Measurements from ENCODE around the gene SPRED3. TPM values are rescaled to one million over a fixed set of nuclear protein-coding genes. Genes with fewer than 3 reads are reported as not detected.

Gene SPRED3
- total RNA-seq, 1 experiment from 2014 or later = 5.6 TPM

DNA sequence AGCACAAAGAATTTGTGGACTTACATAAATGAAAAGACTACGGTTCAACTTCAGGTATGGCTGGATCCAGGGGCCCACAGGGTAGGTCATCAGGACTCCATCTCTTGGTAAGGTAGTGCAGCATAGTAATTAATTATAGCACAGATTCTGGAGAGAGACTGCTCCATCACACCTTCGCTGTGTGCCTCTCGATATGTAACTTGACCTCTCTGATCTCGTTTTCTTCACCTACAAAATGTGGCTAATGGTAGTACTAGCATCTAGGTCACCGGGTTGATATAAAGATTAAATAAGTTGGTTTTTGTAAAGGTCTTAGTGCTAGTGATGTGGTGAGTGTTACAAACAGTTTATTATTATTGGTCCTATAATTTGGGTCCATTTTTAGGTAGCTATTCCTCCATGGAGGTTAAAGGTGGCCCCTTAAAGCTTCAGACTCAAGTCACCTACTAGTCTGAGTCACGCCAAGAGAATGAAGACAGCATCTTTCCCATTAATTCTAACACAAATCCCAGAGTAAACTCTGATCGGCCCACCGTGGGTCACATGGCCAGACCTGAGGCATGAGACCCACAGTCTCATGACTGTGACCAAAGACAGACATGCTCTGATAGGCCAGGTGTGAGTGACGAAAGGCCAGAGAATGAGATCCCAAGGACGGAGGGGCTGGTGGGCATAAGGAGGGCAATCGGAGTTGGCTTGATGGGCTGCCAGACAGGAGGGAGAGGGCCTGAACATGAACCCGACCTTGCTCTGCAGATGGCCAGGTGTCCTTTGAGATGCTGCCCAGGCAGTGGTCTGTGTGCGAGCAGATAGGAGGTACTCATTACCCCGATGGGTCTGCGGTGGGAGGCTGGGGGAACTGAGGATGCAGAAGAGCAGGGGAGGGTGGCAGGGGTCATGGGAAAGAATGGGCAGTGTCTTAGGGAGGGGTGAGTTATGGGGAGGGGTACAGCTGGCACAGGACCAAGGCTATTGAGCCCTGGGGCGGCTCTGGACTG lies 32.5 kb upstream of the SPRED3 start:
- H3K4me1 Mint-ChIP-seq (ENCODE audit: insufficient read depth, unreplicated experiment) = no peaks in the 10 kb centered on the region
- POLR2A ChIA-PET = interaction anchor here (0.6 kb wide), 1 partner anchor 47 kb away, joined by 3 read pairs; the partner anchor contains the start of gene FAM98C
- H3K9me3 Mint-ChIP-seq (ENCODE audit: unreplicated experiment) = no peaks in the 10 kb centered on the region
- no TSS peak for BruUV-seq (replicated peaks)
- DNase-seq (ENCODE audit: unreplicated experiment) = no peak
- H3K27ac Mint-ChIP-seq (ENCODE audit: low read depth, unreplicated experiment) = no peak overlapping the region
- intact Hi-C loops (cut with micrococcal nuclease) = no loop called here
- no peak overlapping the region for H3K4me3 Mint-ChIP-seq (ENCODE audit: unreplicated experiment)
- H3K36me3 Mint-ChIP-seq (ENCODE audit: insufficient read depth, unreplicated experiment) = no peaks in the 10 kb centered on the region
- peaks cover 33% of the 10 kb centered on the region for H3K27me3 Mint-ChIP-seq (ENCODE audit: insufficient read depth, unreplicated experiment)
- TF ChIP-seq, protein P1, sequence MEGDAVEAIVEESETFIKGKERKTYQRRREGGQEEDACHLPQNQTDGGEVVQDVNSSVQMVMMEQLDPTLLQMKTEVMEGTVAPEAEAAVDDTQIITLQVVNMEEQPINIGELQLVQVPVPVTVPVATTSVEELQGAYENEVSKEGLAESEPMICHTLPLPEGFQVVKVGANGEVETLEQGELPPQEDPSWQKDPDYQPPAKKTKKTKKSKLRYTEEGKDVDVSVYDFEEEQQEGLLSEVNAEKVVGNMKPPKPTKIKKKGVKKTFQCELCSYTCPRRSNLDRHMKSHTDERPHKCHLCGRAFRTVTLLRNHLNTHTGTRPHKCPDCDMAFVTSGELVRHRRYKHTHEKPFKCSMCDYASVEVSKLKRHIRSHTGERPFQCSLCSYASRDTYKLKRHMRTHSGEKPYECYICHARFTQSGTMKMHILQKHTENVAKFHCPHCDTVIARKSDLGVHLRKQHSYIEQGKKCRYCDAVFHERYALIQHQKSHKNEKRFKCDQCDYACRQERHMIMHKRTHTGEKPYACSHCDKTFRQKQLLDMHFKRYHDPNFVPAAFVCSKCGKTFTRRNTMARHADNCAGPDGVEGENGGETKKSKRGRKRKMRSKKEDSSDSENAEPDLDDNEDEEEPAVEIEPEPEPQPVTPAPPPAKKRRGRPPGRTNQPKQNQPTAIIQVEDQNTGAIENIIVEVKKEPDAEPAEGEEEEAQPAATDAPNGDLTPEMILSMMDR (IDR thresholded peaks at IDR 0.05; ENCODE audit: unreplicated experiment) = no peak
- CTCF ChIA-PET = no interaction called here

GRCh38 chr19:38358071-38358470 lies 30.4 kb upstream of the SPRED3 start:
- ChIA-PET POLR2A (interaction anchor here (0.6 to 1.2 kb wide), 3 partner anchors 11 to 372 kb away, joined by 3 read pairs; no protein-coding TSS in a partner anchor), CTCF (interaction anchor here (0.6 to 1.3 kb wide), 2 partner anchors 16 to 1362 kb away, joined by 4 to 5 read pairs; partner anchors contain the start of gene PSMD8)
- intact Hi-C loops (cut with micrococcal nuclease) = no loop called here
- Mint-ChIP-seq H3K9me3 (ENCODE audit: unreplicated experiment) (no peaks in the 10 kb centered on the region), H3K27me3 (ENCODE audit: insufficient read depth, unreplicated experiment) (peaks cover 39% of the 10 kb centered on the region), H3K27ac (ENCODE audit: low read depth, unreplicated experiment) (no peak overlapping the region), H3K36me3 (ENCODE audit: insufficient read depth, unreplicated experiment) (no peaks in the 10 kb centered on the region), H3K4me1 (ENCODE audit: insufficient read depth, unreplicated experiment) (no peaks in the 10 kb centered on the region), H3K4me3 (ENCODE audit: unreplicated experiment) (no peak overlapping the region)
- no TSS peak for BruUV-seq (replicated peaks)
- TF ChIP-seq, protein P1 (IDR thresholded peaks at IDR 0.05; ENCODE audit: unreplicated experiment) = no peak
- DNase-seq (ENCODE audit: unreplicated experiment) = no peak

DNA sequence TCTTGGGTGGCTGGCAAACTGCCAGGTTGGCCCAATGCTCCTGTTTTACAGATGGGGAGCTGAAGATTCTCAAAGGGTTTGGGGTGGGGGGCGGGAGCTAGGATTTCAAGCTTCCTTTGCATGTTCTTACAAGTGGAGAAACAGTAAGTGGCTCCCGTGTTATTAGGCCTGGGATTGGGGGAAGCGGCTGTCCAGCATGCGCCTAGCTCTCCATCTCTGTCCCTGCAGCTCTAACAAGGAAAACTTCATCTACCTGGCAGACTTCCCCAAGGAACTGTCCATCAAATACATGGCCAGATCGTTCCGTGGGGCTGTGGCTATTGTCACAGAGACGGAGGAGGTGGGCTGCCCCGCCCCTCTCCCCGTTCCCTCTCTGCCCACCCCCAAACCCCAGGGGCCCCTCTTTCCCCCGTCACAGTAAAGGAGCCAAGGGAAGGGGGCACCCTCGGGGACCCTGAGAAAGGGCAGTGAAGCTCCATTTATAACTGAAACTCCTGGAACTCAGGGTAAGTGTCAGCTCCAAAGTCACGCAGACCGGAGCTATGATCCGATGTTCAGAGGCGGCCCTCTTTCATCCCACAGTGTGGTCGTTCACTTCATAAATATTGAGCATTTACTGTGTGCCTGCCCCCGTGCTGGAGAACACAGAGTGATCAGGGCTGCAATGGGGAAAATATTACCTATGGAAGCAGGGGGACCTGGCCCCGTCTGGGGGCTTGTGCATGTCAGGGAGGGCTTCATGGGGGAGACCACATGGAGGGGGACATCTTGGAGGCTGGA lies 29.1 kb upstream of the SPRED3 start:
- TF ChIP-seq, protein P1 (IDR thresholded peaks at IDR 0.05; ENCODE audit: unreplicated experiment) = no peak
- Mint-ChIP-seq H3K9me3 (ENCODE audit: unreplicated experiment) (no peaks in the 10 kb centered on the region), H3K4me3 (ENCODE audit: unreplicated experiment) (no peak overlapping the region), H3K36me3 (ENCODE audit: insufficient read depth, unreplicated experiment) (no peaks in the 10 kb centered on the region), H3K4me1 (ENCODE audit: insufficient read depth, unreplicated experiment) (no peaks in the 10 kb centered on the region), H3K27me3 (ENCODE audit: insufficient read depth, unreplicated experiment) (peaks cover 39% of the 10 kb centered on the region), H3K27ac (ENCODE audit: low read depth, unreplicated experiment) (no peak overlapping the region)
- DNase-seq (ENCODE audit: unreplicated experiment) = no peak
- POLR2A ChIA-PET = interaction anchor here (1.5 to 2.2 kb wide), 2 partner anchors 9 to 15 kb away, joined by 6 to 10 read pairs; partner anchors contain the start of gene PSMD8
- CTCF ChIA-PET = no interaction called here
- intact Hi-C loops (cut with micrococcal nuclease) = no loop called here
- BruUV-seq (replicated peaks) = no TSS peak

Data from MCF 10A (cell line).